ENCODE results near the gene CCDC187.
"Not testable (repeated sequence)": the region's sequence is repeated elsewhere in the genome, so short reads cannot be mapped to it uniquely, and the experiment has no call there.

Gene CCDC187

DNA sequence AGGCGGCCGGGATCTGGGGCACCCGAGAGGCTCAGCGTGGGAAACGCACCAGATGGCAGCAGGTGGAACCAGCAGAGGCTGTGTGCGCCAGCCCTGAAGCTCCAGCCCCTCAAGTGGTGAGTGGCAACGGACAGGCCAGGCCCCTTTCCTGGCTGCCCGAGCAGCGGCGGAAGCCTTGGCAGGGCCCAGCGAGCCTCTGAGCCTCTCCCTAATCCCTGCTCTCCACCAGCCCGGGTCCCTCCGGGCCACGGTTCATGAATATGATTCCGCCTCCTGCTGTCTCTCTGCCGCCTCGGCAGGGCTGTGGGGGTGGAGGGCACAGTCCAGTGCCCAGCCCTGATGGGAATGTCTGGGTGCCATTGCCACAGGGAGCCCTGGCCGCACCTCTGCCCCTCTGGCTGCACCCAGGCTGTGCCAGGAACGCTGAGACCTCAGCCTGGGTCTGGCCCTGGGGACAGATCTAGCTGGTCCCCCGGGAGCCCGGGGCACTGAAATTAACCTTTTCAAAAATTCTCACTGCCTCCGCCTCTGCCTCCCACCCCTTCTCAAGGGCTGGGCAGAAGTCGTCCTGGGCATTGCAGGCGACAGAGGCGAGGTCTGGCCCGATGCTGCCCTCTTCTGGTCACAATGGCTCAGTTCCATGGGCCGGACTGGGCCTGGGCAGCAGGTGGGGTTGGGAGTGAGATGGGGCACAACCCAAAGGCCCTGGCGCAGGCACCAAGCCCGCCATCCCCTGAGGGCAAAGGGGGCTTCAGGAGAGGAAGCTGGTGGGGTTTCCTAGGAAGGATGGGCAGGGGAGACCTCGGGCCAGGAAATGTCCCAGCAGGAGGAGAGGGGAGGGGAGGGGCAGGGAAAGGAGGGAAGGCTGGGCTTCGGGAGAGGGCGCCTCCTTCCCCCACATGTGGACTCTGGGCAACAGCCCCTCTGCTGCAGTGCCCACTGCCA, 20.3 kb downstream of the CCDC187 start:
- peak; percentile 83 for DNase-seq

DNA sequence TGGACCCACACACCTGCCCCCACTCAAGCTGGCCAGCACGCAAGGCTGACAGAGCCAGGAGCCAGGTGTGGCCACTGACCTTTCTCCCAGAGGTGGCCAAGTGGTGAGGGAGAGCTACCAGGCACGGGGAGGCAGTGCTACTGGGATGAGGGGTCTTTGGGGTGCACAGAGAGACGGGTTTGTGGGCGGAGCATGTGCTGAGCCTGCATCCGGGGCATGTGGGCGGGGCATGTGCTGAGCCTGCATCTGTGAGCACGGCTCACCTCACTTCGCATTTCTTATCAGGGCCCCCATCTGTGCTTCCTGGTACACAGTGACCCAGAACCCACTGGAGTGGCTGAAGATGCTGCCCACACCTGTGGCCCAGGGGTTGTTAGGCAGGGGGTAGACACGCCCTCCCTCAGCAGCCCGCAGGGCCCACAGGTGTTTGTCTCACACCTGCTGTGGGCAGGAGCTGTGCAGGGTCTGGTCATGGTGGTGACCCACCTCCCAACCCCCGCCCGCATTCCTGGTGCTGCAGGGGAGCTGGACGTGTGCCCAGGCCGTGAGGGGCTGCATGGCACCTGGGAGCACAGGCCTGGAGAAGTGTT, 21.5 kb downstream of the CCDC187 start:
- DNase-seq, result no peak

DNA sequence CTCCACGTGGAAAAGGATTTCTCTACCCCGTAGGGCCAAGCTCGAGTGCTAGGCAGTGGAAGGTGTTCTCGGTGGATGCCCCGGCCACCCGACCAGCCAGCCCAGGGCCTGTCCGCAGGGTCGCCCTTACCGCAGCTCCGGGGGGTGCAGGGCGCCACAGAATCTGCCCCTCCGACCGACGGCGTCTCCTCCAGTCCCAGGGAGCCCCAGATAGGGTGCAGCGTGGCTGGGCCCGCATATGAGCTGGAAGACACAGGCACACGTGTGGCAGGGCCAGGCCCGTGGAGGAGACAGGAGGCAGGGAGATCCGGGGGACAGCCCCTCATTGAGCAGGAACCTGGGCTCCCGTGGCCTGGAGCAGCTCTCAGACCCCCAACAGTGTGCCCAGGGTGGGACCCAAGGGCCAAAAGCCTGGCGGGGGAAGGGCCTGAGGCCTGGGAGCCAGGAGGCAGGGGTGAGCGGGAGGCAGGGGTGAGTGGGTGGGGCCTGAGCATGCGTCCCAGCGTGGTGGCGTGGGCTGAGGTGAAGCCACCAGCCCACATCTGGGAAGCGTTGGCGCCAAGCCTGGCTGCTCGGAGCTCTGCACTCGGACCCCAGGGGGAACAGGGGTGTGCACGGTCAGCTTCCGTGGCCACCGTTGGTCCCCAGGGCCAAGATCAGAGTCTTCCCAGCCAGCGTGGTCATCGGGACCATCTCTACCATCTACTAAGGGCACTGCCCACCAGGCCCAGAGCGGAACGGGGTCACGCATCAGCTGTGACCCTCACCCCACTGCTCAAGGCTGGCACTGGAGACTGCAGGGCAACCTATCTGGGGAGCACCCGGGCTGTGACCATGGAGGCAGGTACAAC, 22.2 kb downstream of the CCDC187 start:
- no peak for DNase-seq

DNA sequence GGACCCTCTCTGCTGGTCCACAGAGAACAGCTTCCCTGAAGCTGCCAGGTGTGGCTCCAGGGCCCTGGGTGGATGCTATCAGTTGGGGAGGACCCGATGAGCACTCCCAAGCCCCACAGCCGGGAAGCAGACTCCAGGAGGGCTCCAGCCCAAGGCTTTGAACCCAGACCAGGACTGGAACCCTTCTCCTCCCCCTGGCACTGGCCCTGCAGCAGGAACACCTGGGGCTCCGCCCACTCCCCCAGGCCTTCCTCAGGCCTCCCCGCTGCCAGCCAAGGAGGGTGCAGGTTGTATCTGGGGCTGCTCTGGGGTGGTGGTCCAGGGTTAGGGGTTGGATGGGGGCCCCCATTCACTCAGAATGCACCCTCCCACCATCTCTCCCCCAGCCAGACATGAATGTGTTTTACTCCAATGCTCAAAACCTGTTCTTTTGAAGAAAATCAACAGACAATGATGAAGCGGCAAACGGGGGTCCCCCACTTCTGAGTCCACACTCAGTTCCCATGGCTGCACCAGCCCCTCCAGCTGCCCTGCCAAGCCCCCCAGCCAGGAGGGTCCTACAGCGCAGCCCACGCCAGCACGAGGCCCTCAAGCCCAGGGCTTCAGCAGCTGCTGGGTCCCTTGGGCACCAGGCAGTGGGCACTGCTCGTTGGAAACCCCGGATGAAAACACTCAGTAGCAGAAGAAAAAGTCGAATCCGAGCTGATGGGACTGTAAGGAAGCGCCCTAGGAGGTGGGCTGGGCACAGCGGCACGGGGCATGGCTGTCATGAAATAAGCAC, 23.2 kb downstream of the CCDC187 start:
- DNase-seq, result no peak

DNA sequence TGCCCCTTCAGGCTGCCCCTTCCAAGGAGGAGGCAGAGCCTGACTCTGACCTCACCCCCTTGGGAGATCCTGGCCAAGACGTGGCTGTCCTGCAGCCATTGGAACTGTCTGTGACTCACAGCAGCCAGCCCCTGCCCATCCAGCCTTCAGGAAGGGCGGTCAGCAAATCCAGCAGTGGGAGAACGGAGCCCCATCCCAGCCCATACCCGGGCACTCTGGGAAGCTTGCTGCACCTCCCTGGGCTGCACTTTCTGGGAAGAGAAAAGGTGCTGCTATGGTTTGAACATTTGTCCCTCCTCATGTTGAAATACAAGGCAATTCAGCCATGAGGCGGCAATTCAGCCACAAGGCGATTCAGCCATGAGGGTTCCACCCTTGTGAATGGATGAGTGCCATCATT, 24.4 kb downstream of the CCDC187 start:
- DNase-seq, result no peak

DNA sequence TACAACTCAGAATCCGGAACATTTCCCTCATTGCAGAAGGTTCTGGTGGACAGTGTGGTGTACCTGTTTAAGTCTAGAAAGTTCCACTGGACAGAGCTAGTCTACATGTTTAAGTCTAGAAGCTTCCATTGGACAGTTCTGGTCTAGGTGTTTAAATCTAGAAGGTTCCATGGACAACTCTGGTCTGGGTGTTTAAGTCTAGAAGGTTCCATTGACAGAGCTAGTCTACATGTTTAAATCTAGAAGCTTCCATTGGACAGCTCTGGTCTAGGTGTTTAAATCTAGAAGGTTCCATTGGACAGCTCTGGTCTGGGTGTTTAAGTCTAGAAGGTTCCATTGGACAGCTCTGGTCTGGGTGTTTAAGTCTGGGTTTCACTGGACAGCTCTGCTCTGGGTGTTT, 25.0 kb downstream of the CCDC187 start:
- no peak for DNase-seq

DNA sequence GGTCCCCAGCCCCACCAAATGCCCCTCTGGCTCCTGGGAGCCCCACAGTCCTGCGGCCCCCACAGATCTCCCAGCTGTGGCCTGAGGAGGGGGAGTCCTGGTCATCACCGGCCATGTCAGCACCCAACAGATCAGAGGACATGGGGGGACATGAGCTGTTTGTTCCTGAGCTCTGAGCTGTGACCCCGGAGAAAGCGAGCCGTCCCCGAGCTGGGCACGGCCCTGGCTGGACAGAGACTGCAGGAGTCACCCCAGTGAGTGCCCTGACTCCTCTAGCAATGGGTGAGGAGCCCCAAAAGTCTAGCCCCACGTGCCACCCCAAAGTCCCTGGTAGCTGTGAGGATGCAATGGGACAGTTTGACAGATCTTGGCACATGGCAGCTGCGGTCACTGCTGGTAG, 25.7 kb downstream of the CCDC187 start:
- no peak for DNase-seq

DNA sequence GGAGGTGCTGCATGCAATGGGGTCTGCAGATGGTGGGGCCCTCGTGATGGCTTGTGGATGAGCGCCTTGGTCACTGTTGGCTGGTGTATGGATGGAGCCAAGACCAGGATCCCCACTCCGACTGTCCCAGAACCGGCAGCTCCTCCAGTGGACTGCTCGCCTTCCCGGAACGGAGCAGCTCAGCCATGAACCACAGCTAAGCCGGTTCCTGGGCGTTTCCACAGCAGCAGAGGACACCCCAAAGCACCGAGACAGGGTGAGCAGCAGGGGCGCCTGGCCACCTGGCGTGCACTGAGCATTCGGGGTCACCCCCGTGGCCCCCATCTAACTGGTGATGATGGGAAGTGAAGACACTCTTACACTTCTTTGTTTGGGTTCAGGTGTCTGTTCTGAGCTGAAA, 26.1 kb downstream of the CCDC187 start:
- no peak for DNase-seq

DNA sequence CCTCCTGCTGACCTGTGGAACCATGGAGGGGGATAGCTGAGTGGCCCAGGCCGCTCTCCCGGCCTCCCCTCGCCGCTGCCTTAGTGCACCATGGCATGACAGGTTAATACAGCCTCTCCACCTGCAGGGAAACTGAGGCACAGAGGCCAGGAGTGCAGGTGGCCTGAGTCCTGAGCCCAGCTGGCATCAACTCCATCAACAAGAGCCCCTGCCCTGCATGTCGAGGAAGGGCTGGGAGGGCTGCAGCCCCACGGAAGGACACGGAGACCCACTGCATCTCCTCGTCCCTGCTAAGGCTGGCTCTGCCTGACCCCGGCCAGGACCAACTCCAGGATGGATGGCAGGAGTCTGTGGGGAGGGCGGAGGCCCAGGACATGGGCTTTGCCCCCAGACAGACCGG, 27.2 kb downstream of the CCDC187 start:
- no peak for DNase-seq

DNA sequence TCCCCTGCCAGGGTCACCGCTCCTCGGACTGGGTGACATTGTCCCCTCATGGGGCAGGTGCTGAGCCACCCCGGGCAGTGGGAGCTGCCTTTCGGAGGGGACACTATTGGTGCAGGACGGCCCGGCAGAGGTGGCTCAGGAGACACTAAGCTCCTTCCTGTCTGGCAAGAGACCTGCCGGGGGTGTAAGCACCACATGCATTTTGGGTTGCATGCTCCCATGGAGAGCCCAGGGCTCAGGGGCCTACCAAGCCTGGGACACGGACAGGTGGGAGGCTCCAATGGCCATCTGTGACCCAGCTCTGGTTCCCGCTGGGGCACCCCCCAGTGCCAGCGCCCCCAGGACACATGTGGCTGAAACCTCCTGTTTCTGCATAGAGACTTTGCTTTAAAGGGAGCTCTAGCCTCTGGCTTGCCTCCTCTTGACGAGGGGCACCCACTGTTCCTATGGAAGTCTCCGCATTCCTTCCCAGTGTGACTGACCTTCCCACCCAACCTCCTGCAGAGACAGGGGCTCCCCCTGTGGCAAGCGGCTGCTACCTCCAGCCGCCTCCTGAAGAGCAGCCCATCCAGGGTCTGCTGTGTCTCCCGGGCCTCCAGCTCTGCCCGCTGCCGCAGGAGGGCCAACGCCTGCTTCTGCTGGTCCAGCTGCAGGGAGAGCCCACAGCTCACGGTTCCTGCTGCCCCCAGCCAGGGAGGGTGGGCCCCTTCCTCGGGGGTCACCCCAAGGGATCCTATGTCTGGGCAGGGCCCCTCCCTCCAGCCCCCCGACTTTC, 28.1 kb downstream of the CCDC187 start:
- peak; percentile 25 for DNase-seq

DNA sequence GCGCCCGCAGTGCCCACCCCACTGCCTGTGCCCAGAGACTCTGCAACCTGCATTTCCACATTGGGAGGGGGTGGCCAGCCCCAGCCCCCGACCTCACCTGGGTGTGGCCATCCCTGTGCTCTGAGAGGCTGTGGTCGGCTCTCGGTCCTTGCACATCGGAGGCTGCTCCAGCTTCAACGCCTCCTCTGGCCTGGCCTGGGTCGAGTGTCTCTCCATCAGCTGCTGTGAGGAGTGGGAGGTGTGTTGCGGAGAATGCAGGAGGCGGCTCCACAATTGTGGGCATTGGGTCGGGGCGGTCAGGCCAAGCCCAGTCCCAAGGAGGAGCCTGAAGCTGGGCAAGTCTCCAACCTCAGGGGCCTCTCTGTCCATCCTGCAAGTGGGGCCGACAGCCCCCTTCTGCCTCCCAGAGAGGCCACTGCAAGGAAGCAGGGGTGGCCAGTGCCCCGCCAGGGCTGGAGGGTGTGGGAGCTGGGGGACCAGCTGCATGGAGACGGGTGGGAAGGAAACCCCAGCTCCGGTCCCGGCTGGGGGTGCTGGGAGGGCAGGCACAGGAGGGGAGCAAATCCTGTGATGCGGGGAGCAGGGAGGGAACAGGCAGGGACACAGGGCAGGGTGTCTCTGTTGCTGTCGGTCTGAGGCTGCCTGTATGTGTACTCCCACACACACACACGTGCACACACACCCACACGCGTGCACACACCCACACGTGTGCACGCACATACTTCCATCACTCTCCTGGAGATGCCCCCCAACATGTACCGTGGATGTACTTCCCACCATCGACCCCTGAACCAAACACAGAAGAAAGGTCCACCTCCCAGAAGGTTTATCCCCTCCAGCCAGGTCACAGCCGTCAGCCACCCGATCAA, 28.9 kb downstream of the CCDC187 start:
- DNase-seq, result no peak

DNA sequence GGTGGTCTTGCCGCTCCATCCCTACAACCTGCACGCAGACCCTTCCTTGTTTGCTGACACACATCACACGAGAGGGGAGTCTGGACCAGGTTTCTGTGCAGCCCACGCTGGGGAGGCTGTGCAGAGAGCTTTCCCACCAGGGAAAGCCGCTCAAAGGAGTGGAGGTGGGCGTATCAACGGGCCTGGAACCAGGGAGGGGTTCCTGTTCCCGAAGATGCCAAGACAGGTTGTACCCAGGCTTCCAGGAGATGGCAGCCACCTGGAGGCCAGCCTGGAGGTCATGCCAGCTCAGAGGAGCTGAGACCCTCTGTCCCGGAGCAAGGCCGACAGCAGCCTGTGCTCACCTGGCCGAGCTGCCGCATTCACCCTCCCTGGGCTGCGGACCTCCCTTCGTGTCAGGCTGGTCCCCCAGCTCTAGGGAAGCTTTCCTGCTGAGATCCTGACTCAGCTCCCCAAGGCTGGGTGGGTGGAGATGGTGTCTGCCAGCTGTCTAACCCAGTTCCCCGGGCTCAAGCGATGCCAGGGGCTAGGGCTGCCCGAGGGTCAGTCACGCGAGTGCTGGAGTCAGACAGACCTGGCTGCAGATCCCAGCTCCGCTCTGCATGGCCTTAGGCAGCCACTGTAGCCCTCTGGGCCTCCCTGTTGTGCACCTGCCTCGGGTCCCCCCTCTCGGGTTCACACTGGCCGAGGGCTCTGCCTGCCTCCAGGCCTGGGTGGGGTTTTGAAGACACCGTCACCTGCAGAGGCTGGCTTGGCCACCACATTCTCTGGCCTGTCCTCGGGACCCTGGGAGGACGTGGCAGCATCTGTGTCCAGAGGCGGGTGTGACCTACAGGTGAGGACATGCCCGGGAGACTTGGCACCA, 29.7 kb downstream of the CCDC187 start:
- DNase-seq, result no peak

DNA sequence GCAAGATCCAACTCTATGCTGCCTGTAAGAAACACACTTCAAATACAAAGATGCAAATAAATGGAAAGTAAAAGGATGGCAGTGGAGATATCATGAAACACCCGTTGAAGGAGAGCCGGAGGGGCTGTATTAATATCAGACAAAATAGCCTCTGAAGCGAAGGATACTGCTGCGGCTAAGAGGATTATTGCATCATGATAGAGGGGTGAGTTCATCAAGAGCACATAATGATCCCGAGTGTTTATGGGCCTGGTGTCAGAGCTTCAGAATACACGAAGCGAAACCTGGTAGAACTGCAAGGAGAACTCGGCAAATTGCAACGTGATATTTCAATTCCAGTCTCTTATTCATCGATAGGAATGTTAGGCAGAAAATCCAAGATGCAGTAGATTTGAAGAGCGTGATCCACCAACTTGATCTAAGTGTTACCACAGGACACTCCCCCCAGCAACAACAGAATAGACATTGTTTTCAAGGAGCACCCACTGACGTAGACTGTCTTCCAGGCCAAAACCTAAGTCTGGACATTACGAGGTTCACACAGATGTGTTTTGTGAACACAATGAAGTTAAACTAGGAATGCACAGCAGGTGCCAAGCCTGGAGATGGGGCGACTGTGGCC, 30.5 kb downstream of the CCDC187 start:
- peak; percentile 67 for DNase-seq

DNA sequence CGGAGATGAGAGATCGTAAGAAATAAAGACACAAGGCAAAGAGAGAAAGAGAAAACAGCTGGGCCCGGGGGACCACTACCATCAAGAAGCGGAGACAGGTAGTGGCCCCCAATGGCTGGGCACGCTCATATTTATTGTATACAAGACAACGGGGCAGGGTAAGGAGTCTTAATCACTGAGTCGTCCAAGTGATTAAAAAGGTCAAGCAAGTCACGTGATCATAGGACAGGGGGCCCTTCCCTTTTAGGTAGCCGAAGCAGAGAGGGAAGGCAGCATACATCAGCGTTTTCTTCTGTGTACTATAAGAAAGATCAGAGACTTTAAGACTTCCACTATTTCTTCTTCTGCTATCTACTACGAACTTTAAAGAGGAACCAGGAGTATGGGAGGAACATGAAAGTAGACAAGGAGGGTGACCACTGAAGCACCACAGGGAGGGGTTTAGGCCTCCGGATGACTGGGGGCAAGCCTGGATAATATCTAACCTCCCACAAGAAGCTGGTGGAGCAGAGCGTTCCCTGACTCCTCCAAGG, 33.7 kb downstream of the CCDC187 start:
- no peak for DNase-seq

DNA sequence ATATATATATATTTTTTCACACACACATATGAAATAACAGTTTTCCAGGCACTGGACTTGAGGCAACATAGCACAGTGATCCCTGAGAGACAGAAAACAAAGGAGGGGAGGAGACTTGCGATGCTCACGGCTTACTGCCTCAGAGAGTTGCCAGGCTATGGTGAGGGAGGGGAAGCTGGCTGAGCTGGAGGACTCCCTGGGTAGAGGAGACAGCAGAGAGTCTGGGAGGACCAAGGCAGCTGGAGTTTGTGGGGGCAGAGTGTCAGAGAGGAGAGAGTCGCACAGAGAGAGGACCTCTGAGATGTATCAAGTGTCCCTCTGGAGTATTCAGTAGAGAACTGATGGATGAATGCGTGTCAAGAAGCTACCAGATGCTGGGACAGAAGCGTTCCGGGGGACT, 35.2 kb downstream of the CCDC187 start:
- DNase-seq, result no peak

DNA sequence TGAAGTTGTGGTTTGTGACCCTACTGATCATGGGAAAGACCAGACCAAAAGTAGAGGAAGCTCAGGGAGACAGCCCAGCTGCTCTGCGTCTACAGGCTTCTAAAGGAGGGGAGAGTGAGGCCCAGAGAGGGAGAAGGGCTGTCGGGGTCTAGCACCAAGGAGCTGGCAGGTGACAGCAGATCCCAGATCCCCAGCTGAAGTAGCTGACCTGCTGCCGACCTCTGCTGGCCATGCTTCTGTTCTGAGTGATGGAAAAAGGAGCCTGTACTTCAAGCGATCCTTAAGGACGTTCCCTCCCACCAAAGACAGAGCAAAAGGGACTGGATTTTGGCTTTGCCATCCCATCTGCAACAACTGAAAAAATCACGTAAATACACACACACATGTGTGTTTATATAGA, 35.6 kb downstream of the CCDC187 start:
- peak; percentile 21 for DNase-seq

DNA sequence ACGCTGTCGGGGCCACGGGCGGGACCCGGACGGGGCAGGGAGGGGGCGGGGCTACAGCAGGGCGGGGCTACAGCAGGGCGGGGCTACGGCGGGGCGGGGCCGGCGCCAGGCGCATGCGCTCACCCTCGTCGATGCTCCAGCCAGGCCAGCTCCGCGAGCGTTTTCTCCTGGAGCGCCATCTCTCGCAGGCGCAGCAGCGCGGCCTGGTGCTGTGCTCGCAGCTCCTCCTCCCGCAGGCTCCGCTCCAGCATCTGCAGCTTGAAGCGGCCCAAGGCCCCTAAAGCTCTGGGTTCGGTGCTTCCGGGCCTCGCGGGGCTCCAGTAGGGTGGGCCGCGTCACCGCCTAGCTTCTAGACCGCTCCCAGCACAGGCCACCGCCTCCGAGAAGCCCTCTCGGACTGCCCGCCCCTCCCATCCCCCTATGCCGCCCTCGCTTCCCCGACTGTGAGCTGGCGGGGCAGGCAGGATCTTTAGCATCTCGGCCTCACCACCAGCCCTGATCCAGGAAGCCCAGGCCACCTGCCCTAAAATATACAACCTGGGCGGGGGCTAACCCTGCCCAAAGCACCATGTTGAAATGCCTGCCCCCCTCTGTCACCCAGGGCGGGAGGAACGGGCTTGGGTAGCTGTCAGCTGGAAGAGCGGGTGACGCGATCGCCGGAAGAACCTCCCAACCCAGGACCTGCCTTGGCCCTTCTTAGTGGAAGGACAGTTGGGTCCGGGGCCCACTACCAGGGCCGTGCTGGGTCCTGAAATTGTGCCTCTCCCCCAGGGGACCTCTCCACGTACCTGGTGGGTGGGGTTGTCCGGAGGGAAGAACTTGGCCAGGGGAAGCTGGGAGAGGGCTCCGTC, 36.4 kb downstream of the CCDC187 start:
- DNase-seq, result peak; percentile 64

DNA sequence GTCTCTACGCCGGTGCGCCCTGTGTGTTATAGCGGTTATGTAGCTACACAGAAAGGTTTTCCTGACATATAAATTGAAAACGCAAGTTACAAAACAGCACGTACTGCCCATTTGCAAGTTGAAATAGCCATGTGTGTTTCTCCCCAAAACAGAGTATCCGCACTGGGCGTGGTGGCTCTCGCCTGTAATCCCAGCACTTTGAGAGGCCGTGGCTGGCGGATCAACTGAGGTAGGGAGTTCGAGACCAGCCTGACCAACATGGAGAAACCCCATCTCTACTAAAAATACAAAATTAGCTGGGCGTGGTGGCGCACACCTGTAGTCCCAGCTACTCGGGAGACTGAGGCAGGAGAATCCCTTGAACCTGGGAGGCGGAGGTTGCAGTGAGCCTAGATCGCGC, 37.3 kb downstream of the CCDC187 start:
- not testable (repeated sequence) for DNase-seq

Measured in NCI-H82 (cell line).